ENCODE results near the gene PREX1.
"Not testable (repeated sequence)": the region's sequence is repeated elsewhere in the genome, so short reads cannot be mapped to it uniquely, and the experiment has no call there.

The PREX1 gene

DNA sequence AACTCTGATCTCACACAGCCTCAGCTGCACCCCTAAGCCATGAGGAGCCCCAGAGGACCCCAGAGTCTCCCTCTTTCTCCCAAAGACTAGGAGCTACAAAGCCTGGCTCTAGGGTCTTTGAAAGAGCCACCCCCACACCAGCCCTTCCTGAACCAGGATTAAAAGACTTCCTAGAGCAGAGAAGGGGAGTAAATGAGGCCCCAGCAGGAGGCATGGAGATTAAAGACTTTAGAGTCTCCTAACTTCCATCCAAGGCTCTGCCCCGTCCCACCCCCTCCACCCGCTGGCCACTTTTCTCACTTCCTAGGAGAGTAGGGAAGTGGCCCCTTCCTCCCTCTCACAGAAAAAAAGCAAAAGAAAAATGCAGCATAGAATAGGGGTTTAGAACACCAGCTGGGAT, 1.7 kb downstream of the PREX1 start:
- no peak for DNase-seq

DNA sequence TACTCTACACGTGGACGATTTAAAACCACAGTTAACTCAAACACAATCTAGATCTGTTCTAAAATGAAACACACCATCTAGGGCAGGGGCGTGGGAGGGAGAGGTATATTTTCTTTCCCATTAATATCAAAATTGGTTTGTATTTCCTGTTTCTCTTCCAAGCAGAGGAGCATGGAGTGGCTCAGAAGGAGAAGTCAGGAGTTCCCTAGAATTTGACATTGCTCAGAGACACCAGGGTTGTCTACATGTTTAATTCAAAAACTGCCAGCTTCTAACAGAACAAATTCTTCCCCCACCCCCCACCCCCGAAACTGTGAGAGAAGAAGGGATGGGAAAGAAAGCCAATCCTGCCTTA, 2.3 kb downstream of the PREX1 start:
- no peak for DNase-seq

- DNase-seq = no peak
These were observed 2.8 kb downstream of the PREX1 start for GRCh38 chr20:48824830-48825565.

GRCh38 chr20:48823960-48824498, 3.8 kb downstream of the PREX1 start:
- DNase-seq = no peak

DNA sequence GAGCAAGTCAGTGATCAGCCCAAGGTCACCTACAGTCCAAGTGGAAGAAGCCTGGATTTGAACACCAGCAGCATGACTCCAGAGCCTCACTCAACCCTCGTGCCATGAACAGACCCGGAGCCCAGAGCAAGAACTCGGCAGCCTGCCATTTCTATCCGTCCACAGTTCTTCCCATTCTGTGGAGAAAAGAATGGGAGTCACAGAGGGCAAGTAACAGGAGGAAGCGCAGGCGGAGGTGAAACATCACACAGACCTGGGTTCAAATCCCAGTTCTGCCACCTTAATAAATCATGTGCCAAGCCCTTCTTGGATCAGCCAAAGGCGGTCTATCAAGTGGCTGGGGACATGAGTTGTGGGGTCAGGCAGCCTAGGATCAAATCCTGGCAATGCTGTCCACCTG, 4.3 kb downstream of the PREX1 start:
- no peak for DNase-seq

GRCh38 chr20:48822879-48823385, 4.9 kb downstream of the PREX1 start:
- no peak for DNase-seq

GRCh38 chr20:48822178-48822577, 5.6 kb downstream of the PREX1 start:
- DNase-seq = no peak

DNA sequence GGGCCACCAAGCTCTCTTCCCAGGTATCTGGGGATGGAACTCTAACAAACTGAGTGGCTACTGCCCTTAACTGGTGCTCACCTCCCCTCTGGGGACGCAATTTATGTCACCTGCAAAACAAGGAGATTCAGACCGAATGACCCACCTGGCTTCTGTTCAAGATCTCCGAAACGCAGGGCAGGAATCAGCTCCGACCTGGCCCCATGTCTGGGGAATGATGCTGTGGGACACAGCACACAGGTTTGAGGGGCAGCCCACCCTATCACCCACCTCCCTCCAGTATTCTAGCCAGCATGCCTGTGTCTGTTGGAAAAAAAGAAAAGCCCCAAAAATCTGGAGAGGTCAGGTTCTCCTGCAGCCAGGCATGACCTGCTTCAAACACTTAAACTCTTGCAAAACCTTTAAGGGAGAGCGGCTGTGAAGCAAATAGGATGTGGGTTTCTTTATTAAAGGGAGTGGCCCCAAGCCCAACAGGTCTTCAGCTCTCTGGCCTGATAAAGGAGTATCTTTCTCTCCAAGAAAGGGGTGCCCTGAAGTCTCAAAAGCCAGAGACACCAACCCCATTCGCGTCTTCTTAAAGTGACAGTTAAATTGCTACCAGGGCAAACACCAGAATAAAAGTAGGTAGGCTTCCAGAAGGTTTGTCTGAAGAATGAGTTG, 6.4 kb downstream of the PREX1 start:
- no peak for DNase-seq

- DNase-seq = no peak
These were observed 7.2 kb downstream of the PREX1 start for GRCh38 chr20:48820649-48820973.

GRCh38 chr20:48819821-48820648, 7.8 kb downstream of the PREX1 start:
- no peak for DNase-seq

DNA sequence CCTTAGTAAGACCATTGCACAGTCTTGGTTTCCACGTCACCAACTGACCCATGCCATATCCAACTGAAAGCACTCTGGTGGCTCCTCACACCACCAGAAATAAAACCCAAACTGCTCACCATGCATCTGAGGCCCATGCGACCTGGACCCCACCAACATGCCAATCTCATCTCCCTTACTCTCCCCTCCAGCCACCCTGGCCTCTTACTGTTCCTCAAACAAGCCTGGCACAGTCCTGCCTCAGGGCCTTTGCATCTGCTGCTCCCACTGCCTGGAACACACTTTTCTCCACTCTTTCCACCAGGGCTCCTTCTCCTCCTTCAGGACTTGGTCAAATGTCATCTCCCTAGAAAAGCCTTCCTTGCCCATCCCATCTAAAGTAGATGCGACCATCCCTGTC, 8.7 kb downstream of the PREX1 start:
- DNase-seq = no peak

DNA sequence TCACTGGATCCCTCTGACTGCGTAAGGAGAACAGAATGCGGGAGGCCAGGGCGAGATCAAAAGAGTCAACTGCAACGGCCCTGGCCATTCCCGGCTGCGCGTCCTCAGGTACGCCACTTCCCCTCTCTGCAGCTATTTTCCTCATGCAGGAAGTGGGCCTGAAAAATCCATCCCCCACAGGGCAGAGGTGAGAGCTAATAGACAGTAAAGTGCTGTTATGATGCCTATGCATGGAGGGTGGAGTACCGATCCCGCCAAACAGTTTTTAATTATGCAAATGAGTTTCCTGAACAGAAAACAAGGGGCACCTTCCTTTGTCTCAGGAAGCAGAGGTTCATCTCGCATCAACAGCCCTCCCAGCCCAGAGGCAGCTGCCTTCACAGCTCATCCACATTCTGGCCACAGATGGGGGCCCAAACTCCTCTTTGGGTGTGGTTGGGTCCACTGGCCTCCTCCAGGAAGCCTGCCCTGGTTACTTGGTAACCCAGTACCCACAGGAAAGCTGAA, 9.3 kb downstream of the PREX1 start:
- no peak for DNase-seq

GRCh38 chr20:48818031-48818370, 9.8 kb downstream of the PREX1 start:
- no peak for DNase-seq

- DNase-seq = no peak
These were observed 10.3 kb downstream of the PREX1 start for GRCh38 chr20:48817367-48818030.

- DNase-seq = no peak
These were observed 11.3 kb downstream of the PREX1 start for GRCh38 chr20:48816282-48817205.

DNA sequence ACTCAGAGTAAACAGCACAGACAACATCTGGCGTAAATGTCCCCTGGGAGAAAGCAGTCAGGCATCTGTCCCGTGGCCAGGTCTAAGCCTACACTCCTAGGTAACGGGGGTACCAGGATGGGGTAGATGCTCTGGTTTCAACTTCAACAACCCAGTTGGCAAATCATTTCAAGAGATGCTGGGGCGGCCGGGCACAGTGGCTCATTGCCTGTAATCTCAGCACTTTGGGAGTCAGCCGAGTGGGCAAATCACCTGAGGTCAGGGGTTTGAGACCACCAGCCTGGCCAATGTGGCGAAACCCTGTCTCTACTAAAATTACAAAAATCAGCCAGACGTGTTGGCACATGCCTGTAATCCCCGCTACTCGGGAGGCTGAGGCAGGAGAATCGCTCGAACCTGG, 12.3 kb downstream of the PREX1 start:
- DNase-seq = no peak

DNA sequence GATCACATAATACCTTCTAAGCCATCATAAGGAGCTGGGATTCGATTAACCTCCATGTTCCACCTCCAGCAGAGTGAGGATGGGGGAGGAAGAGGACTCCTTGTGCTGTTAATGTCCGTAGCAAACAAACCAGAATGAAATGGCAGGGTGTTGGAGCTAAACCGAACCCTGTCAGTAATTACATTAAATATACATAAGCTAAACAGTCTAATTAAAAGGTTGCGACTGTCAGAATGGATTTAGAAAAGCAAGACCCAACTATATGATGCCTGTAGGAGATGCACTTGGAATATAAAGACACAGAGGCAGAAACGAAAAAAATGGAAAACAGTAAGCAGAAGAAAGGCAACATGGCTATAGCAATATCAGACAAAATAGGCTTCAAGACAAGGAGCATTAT, 13.2 kb downstream of the PREX1 start:
- no peak for DNase-seq

DNA sequence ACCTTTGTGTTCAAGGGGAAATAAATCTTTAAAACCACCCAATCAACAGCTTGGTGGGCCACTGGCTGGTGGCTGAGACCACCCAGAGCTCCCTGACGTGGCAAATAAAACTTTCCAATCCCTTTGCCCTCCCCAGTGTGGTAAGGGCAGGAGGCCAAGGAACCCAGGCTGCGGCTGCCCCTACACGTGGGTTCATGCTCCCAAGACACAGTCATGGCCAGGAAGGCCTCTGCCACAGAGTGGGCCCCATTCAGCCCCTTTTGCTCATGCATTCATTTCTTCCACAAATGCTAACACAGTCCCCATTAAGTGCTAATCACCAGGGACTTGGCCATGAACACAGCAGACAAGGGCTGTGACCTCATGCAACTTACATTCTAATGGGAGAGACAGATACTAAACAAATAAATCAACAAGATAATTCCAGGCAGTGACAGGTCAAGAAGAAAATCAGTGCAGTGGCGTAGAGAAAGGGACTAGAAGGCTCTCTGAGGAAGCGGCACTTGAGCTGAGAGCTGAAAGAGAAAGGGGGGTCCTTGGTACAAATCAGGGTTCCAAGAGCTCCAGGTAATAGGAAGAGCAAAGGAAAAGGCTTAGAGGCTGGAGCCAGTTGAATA, 13.8 kb downstream of the PREX1 start:
- no peak for DNase-seq

GRCh38 chr20:48813446-48813747, 14.4 kb downstream of the PREX1 start:
- DNase-seq = no peak

DNA sequence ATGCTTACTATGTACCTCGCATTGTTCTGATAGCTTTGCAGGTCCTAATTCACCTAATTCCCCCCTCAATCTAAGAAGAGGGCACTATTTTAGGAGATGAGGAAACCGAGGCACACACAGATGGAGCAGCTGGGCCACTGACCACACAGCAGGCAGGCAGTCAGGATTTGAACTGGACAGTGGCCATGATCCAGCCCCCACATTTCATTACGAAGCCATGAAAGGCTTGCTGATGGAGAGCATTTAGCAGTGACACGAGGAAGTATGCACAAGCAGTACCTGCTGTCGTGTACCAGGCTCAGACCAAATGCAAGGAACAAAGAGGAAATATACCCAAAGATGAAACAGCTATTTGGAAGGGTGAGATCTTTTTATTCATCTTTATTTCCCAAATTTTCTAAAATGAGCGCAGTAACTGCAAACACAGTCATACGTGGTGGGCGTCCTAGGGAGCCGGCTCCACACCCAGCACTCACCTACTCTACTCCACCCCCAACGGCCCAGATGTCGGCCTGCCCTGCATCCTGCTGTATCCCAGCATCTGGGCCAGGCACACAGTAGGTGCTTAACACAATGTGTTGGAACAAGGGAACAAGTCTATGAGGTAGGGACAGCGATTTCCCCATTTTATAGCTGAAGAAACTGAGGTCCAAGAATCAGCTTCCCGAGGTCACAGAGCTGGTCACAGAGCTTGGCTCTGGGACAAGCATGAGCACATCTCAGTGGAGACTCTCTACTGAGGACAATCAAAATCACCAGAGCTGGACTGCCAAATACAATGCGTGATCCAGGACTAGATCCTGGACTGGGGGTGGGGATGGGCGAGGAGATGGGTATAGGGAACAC, 15.0 kb downstream of the PREX1 start:
- no peak for DNase-seq

- DNase-seq = not testable (repeated sequence)
These were observed 15.7 kb downstream of the PREX1 start for GRCh38 chr20:48812114-48812513.
